Measurements from ENCODE around the gene CTSD. TPM values are rescaled to one million over a fixed set of nuclear protein-coding genes. Genes with fewer than 3 reads are reported as not detected.

Gene CTSD
- total RNA-seq, 2 donors from 2014 or later: 1,016 to 1,279 TPM

- no peak for DNase-seq
- intact Hi-C loops (cut with DNase I, micrococcal nuclease): no loop called here
- ATAC-seq: no peak
These were observed 4.4 kb downstream of the CTSD start for GRCh38 chr11:1759151-1759850.

DNA sequence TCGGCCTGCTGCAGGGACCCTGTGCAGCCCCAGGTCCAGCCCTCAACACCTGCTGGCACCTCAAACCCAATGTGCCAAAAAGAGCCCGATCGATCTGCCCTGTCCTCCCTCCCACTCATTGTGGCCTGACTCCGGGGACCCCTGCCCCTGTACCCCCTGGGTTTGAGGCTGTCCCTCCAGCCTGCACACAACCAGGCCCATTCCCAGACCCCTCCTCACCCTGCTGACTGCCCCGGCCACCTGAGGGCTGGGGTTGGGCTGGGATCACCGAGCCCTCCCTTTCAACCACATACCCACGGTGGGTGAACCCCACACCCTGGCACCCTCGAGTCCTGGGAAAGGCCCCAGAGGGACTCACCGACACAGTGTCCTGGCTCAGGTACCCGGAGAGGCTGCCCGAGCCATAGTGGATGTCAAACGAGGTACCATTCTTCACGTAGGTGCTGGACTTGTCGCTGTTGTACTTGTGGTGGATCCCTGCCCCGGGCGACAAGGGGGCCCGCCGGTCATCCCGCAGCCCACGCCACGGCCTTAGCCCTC lies 5.0 kb downstream of the CTSD start:
- intact Hi-C loops (cut with DNase I, micrococcal nuclease): no loop called here
- DNase-seq: no peak
- no peak for ATAC-seq

GRCh38 chr11:1757861-1758610 lies 5.7 kb downstream of the CTSD start:
- intact Hi-C loops (cut with DNase I, micrococcal nuclease): no loop called here
- DNase-seq (peak in 1 of 2 donors; percentile 48), ATAC-seq (no peak)

DNA sequence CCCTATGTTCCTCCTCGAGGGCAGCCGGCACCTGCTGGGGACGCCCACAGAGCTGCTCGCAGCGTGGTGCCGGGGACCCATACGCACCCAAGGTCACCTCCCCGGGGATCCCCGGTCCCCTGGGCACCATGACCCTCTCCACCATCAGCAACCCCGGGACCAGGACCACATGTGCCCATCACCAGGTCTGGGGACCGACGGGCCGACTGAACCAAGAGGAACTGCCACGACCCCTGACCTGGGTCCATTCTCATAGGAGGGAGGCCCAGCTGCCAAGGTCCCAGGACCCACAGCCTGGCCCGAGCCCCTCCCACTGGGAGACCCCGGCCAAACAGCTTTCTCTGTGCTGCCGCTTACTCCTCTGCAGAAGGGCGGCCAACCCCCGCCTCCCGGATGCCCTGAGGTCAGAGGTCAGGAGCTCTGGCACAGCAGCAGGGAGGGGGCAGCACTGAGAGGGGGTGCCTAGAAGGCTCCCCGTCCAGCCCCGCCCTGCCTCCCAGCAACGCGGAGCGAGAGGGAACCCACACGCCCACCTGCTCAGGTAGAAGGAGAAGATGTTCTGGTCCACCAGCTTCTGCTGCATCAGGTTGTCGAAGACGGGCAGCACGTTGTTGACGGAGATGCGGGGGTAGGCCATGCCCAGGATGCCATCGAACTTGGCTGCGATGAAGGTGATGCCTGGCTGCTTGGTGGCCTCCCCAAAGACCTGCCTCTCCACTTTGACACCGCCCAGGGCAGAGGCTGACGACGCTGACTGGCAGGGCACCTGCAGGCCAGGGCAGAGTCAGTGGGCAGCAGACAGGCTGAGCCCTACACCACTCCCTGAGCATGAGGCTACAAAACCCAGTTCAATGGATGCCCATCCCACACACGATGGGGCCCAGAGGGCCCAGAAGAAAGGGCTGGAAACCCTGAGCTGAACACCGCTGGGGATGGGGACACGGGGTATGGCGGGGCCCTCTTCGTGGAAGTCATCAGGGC lies 6.6 kb downstream of the CTSD start:
- ATAC-seq (no peak), DNase-seq (no peak)
- intact Hi-C loops (cut with DNase I, micrococcal nuclease): no loop called here

DNA sequence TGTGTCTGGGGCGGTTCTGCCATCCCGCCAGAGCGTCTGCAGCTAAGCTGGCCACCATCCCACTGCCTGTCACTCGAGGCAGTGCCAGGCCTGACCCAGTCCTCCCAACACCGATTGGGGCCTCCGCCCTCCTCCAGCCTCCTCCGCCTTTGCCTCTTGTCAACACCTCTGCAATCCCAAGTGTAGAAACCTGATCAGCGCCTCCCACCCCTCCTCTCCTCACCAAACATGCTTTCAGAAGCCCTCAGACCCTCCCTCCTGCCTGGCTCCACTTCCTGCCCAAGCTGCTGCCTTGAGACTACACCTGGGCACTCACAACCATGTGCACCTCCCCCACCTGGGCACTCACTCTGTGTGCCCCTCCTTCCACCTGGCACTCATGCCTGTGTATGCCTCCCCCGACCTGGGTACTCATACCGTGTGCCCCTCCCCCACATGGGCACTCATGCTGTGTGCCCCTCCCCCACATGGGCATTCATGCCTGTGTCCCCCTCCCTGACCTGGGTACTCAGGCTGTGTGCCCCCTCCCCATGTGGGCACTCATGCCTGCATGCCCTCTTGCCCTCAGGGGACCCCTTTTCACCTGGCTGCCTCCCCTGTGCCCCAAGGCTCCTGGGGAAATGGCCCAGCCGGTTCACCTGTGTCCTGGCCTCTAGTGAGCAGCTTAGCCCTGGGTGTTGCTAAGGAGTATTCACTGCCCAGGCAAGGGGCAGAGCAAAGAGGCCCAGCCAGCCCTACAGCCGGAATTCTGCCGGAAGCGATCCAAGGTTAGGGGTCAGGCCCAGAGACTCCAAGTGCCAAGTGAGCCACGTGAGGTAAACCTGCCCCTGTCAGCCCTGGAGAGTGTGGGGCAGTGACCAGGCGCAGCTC lies 7.8 kb downstream of the CTSD start:
- intact Hi-C loops (cut with DNase I, micrococcal nuclease): no loop called here
- no peak for DNase-seq
- ATAC-seq: no peak

DNA sequence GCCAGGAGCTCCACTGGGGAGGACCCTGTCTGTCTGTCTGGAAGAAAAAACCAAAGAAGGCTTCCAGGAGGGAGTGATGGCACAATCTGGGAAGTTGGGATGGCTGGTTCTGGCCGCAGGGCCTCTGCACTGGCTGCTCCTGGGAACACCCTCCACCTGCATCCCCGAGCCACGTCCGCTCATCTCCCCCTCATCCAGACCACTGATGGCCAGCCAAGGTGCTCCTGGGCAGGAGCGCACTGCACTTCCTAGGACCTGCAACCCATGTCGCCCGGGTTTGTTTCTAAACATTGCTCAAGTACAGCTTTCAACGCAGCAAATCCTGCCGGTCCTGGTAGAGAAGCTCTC lies 8.4 kb downstream of the CTSD start:
- intact Hi-C loops (cut with DNase I, micrococcal nuclease): no loop called here
- no peak for ATAC-seq

DNA sequence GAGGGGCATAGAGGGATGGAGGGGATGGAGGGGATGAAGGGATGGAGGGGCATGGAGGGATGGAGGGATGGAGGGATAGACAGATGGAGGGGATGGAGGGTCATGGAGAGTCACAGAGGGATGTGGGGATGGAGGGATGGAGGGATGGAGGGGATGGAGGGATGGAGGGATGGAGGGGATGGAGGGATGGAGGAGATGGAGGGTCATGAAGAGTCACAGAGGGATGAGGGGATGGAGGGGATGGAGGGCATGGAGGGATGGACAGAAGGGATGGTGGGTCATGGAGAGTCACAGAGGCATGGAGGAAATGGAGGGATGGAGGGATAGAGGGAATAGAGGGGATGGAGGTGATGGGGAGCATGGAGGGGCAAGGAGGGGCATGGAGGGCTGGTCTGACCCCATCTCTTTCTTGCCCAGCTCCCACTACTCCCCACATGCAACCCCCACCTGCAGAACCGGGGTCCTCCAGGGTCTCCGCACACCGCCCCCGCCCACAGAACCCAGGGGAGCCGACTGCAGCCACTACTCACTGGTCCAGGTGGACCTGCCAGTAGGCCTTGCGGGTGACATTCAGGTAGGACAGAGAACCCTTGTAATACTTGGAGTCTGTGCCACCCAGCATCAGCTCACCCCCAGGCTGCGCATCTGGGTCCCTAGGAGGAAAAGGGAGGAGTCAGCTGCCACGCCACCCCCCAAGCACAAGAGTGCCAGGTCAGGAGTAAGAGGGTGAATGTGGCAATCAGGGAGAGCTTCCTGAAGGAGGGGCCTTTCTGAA lies 9.2 kb downstream of the CTSD start:
- ATAC-seq: no peak
- no peak for DNase-seq
- intact Hi-C loops (cut with DNase I, micrococcal nuclease): no loop called here

More for the DNA sequence above, 8.4 kb downstream of the CTSD start:
- DNase-seq: no peak

DNA sequence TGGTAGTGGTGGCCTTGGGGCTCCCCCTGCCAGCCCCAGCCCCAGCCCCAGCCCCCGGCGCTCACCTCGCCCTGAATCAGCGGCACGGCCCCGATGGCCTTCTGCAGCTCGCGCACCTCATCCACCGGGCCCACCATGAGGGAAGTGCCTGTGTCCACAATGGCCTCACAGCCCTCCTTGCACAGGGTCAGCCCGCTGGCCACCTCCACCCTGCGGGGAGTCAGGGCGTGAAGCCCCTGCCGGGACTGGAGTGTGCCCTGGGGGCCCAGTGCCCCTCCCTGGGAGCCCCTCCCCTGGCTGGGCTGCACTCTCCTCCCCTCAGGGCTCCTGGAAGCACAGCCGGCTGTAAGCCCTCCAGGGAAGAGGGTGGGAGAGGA lies 9.8 kb downstream of the CTSD start:
- no peak for ATAC-seq
- DNase-seq: no peak
- intact Hi-C loops (cut with DNase I, micrococcal nuclease): no loop called here

DNA sequence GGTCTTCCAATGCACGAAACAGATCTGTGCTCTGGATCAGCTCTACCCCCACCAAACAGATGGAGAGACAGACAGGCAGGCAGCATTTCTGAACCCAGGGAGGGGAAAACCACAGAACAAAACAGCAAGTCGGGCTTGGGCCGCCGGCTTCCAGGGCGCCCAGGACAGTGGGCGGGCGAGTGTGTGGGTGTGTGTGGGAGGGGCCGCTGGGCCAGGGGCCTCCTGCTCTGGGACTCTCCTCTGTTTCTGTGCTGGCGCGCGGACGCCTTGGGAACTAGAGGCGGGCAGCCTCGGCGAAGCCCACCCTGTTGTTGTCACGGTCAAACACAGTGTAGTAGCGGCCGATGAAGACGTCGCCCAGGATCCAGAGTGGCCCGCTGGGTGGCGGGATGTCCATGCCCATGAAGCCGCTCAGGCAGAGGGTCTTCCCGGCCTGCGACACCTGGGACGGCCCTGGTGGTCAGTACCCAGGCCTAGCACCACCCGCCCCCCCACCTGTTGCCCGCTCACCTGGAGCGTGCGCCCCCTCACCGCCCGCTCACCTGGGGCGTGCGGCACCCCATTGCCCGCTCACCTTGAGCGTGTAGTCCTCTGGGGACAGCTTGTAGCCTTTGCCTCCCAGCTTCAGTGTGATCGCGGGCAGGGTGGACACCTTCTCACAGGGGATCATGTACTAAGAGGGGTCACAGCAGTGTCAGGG lies 10.3 kb downstream of the CTSD start:
- intact Hi-C loops (cut with DNase I, micrococcal nuclease): no loop called here
- no peak for DNase-seq

DNA sequence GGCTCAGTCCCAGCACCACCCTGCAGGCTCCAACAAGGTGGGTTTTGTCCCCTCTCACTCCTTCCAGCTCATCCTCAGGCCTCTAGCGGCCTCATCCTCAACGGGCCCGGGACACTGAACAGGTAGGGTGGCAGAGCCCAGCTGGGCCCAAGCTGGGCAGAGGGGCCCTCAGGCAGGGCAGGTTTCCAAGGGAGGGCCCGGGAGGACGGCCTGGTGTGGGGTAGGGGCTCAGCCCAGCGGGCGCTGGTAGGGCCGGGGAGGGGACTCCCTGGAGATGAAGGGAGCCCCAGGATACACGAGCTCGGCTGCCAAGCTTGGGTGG lies 10.9 kb downstream of the CTSD start:
- intact Hi-C loops (cut with DNase I, micrococcal nuclease): no loop called here
- ATAC-seq (no peak), DNase-seq (no peak)

More for the DNA sequence above, 10.3 kb downstream of the CTSD start:
- ATAC-seq: no peak

DNA sequence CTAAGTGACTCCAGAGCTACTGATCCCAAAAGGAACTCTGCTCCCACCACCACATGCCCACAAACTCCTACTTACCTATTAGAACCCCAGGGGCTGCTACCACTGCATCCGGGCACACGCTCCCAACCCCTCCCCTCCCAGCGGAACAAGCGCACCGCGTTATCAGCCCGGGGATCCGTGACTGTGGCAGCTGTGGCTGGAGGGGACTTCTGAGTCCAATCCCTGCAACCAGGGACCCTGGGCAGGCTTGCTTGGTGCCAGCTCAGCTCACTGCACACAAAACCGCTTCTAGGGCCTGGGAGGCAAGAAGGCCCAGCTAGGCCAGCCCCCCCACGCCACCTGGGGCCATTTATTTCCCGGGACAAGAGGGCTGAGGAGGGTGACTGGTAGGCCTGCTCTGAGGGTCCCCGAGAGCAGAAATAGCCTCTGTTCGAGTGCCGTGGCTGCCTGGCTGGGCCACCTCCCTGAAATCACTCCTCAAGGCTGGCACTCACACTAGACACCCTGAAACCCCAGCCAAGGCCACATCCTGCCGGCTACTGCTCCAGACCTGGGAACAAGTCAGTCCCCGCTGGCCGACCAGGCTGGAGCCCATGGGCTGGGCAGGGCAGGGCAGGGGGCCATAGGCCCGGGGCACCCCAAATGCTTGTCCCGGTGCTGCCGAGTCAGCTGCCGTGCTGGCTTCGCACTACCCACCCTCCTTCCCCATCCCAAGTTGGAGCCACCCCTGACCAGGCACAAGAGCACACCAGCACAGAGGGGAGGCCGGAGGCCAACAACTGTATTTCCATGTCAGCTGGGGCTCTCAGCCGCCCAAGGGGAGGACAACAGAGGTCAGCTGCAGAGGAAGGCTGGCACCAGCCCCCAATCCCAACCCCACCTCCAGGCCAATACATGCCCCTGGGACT lies 11.5 kb downstream of the CTSD start:
- intact Hi-C loops (cut with DNase I, micrococcal nuclease): no loop called here
- DNase-seq (no peak), ATAC-seq (no peak)

- DNase-seq: no peak
- peak; percentile 6 for ATAC-seq
- intact Hi-C loops (cut with DNase I, micrococcal nuclease): no loop called here
These were observed 12.2 kb downstream of the CTSD start for GRCh38 chr11:1751531-1751921.

DNA sequence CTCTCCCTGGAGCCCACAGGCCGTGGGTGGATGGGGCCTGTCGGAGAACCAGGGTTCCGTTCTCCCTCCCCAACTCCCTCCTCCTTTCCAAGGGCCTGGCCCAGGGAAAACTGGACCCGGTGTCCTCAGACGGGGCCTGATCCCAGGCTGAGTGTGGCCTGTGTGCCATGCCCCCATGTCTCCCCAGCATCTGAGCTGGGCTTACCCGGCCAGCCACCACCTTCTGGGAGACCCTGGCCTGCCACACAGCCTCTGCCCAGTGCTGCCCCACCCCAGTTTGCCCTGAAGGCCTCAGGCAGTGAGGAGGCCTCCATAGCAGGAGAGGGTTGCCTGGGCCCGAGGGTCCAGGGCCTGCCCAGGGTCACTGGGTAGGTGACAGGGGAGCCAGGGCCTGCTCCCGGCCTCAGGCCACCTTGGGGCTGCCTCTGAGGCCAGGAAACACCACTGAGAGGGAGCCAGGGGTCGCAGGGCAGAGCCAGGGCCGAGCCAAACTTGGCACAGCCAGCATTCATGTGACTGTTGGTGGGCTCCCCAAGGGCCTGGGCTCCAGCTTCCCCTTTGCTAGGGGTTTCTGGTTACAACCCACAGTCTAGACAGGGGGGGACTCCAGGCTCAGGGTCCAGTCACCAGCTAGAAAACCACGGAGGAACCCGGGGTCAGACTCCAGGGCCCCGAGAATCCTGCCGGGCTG lies 12.7 kb downstream of the CTSD start:
- peak; percentile 23 for ATAC-seq
- no peak for DNase-seq
- intact Hi-C loops (cut with DNase I, micrococcal nuclease): no loop called here

- DNase-seq: peak in 1 of 2 donors; percentile 40
- intact Hi-C loops (cut with DNase I, micrococcal nuclease): no loop called here
- ATAC-seq: peak; percentile 45
These were observed 13.3 kb downstream of the CTSD start, which contains the start of gene IFITM10 for GRCh38 chr11:1750481-1750839. Gene IFITM10, minus strand, starts transcription at chr11:1750595. Its CDS starts 153 bp downstream, at chr11:1750442.
